Activated CD4-positive, CD25-positive, alpha-beta regulatory T cell treated with anti-CD3 and anti-CD28 coated beads, Interleukin-2, amount 50 U/mL, for 72 hours (primary cell): Measurements from ENCODE around the gene DLG1.
"Not testable (repeated sequence)": the region's sequence is repeated elsewhere in the genome, so short reads cannot be mapped to it uniquely, and the experiment has no call there.

Experiments
- DNase-seq: peaks from one replicate; pipeline ENCODE4 v3.0.0; 2021

The DLG1 gene

GRCh38 chr3:197068077-197068476 is 230.3 kb downstream of the DLG1 start:
- no peak for DNase-seq

GRCh38 chr3:197064771-197065170 is 233.6 kb downstream of the DLG1 start:
- no peak for DNase-seq

GRCh38 chr3:197062446-197062845 is 236.0 kb downstream of the DLG1 start:
- no peak for DNase-seq

GRCh38 chr3:197051637-197052036 is 246.8 kb downstream of the DLG1 start:
- not testable (repeated sequence) for DNase-seq

GRCh38 chr3:197050511-197050910 is 247.9 kb downstream of the DLG1 start:
- DNase-seq = no peak

GRCh38 chr3:197042539-197042938 is 255.9 kb downstream of the DLG1 start:
- no peak for DNase-seq

GRCh38 chr3:197041875-197042488 is 256.4 kb downstream of the DLG1 start:
- DNase-seq = no peak

- DNase-seq = no peak
Measured at GRCh38 chr3:197040658-197041057, 257.8 kb downstream of the DLG1 start.

- DNase-seq = no peak
Measured at GRCh38 chr3:197038679-197039462, 259.5 kb downstream of the DLG1 start.

- no peak for DNase-seq
Measured at GRCh38 chr3:197035577-197035976, 262.8 kb downstream of the DLG1 start.

GRCh38 chr3:197034778-197035177 is 263.6 kb downstream of the DLG1 start:
- not testable (repeated sequence) for DNase-seq

- not testable (repeated sequence) for DNase-seq
Measured at GRCh38 chr3:197033764-197034163, 264.6 kb downstream of the DLG1 start.

- no peak for DNase-seq
Measured at GRCh38 chr3:197031315-197032285, 266.8 kb downstream of the DLG1 start.

- DNase-seq = no peak
Measured at GRCh38 chr3:197030379-197031314, 267.8 kb downstream of the DLG1 start.

GRCh38 chr3:197029511-197030167 is 268.8 kb downstream of the DLG1 start, which contains the start of gene MELTF:
MELTF (minus strand) TSS chr3:197029817; CDS start chr3:197029702, 115 bp downstream.
- DNase-seq = peak; percentile 77

GRCh38 chr3:197028728-197029510 is 269.5 kb downstream of the DLG1 start:
- no peak for DNase-seq

- DNase-seq = no peak
Measured at GRCh38 chr3:197027896-197028727, 270.3 kb downstream of the DLG1 start.

- no peak for DNase-seq
Measured at GRCh38 chr3:197027151-197027895, 271.1 kb downstream of the DLG1 start.

- no peak for DNase-seq
Measured at GRCh38 chr3:197026481-197026866, 271.9 kb downstream of the DLG1 start.
